Aorta (tissue), 5 donors: Measurements from ENCODE around the gene INPP4B. TPM values are rescaled to one million over a fixed set of nuclear protein-coding genes. Genes with fewer than 3 reads are reported as not detected.
"Not testable (repeated sequence)": the region's sequence is repeated elsewhere in the genome, so short reads cannot be mapped to it uniquely, and the experiment has no call there.

Source experiments
- ATAC-seq: fragments of 200-7000 bp; cut with Tn5 transposase; one replicate; pipeline ENCODE4 v1.9.1; 2022; ENCODE audit warnings: moderate library complexity; ENCODE audit not compliant: low FRiP score
- DNase-seq, 2 donors: peaks; one replicate each; pipeline ENCODE4 v3.0.0-alpha.2; 2020
- H3K27ac ChIP-seq, 2 donors: one replicate each; pipeline ENCODE4 v1.5.1; 2013; ENCODE audit warnings: low read length in 2 of 2, mild to moderate bottlenecking in 2 of 2, moderate library complexity in 2 of 2, control low read depth in 1 of 2, inconsistent platforms in 1 of 2, low read depth in 1 of 2
- H3K27me3 ChIP-seq, 2 donors: one replicate each; pipeline ENCODE4 v1.6.1; 2013; ENCODE audit warnings: control low read depth in 1 of 2, low read length in 1 of 2, mild to moderate bottlenecking in 1 of 2, moderate library complexity in 1 of 2; ENCODE audit not compliant: insufficient read depth in 2 of 2, control insufficient read depth in 1 of 2
- H3K36me3 ChIP-seq, 2 donors: one replicate each; pipeline ENCODE4 v1.6.1; 2013; ENCODE audit warnings: control low read depth in 1 of 2, low read length in 1 of 2, mild to moderate bottlenecking in 1 of 2; ENCODE audit not compliant: insufficient read depth in 2 of 2, control insufficient read depth in 1 of 2
- H3K4me1 ChIP-seq, 2 donors: one replicate each; pipeline ENCODE4 v1.6.1; 2013; ENCODE audit warnings: low read length in 2 of 2, control low read depth in 1 of 2, mild to moderate bottlenecking in 1 of 2, moderate library complexity in 1 of 2; ENCODE audit not compliant: insufficient read depth in 2 of 2, control insufficient read depth in 1 of 2
- H3K4me3 ChIP-seq, 2 donors: one replicate each; pipeline ENCODE4 v1.5.1; 2013; ENCODE audit warnings: low read length in 2 of 2, control low read depth in 1 of 2, mild to moderate bottlenecking in 1 of 2
- H3K9me3 ChIP-seq: one replicate; pipeline ENCODE4 v1.6.1; 2013; ENCODE audit warnings: mild to moderate bottlenecking, low read length; ENCODE audit not compliant: control insufficient read depth
- WGBS, 2 donors: extraction: QIAGEN DNeasy Blood & Tissue Kit; methylation state at CpG; one replicate each; pipeline ENCODE4 v1.1.7; 2013; 5-methylcytosine and 5-hydroxymethylcytosine counted together
- intact Hi-C, 2 donors: fragments of 100-400 bp; cut with DNase I; formaldehyde crosslinking; loops; one replicate each; pipeline versions ENCODE4 v1.14.2 to v1.15.0; 2022
- polyA plus RNA-seq, 2 donors: library from polyadenylated mRNA; stranded (reverse); fragments of 200-250 nt; gene quantifications; one replicate each; pipeline ENCODE4 v1.2.3, GENCODE V29; 2013
- total RNA-seq, 2 donors: library from RNA; stranded (reverse); fragmentation: NEBNext Ultra II Directional; extraction: Animal tissue kit (Norgen Biotek cat#: 25700); gene quantifications; one replicate each; pipeline ENCODE4 v1.2.1, GENCODE V29; 2021
- donor health status: healthy with polysubstance abuse.
- donor health status: Bipolar disorder and iron deficiency.
- donor health status: DM: no; HTN: no; CAD: no.
- donor health status: DM: no; HTN: no; CAD: no.
- donor health status: DM: yes; HTN: yes; CAD: no.

The INPP4B gene
- total and polyA plus RNA-seq, 4 donors: 3.3 to 36.8 (median 20.7) TPM

GRCh38 chr4:142817442-142817841 is 28.7 kb downstream of the INPP4B start:
- ATAC-seq (peak; percentile 75), DNase-seq (peak in 1 of 2 donors; percentile 60)
- no peaks in the 10 kb centered on the region for H3K27me3 ChIP-seq
- H3K27ac ChIP-seq: peak overlapping the region; percentile 36 to 74
- WGBS, 2 donors: 1 to 4% methylated on average over 6 of the region's 6 CpGs
- no peaks in the 10 kb centered on the region for H3K36me3 ChIP-seq
- H3K4me3 ChIP-seq: no peak overlapping the region
- intact Hi-C loops: loop anchor here in 1 of 2 donors (10.0 kb wide), 2 partner anchors 253 to 443 kb away; no protein-coding TSS in a partner anchor
- H3K4me1 ChIP-seq: peaks cover 0 to 7% of the 10 kb centered on the region in 2 donors
- no peaks in the 10 kb centered on the region for H3K9me3 ChIP-seq

- WGBS, 2 donors: 5 to 43% methylated on average over 1 of the region's 1 CpG
Measured at GRCh38 chr4:142815834-142816233, 30.3 kb downstream of the INPP4B start.

GRCh38 chr4:142813388-142813787 is 32.7 kb downstream of the INPP4B start:
- no peaks in the 10 kb centered on the region for H3K36me3 ChIP-seq
- DNase-seq (no peak), ATAC-seq (no peak)
- H3K27me3 ChIP-seq: no peaks in the 10 kb centered on the region
- no peaks in the 10 kb centered on the region for H3K9me3 ChIP-seq
- H3K4me1 ChIP-seq: peaks cover 0 to under 1% of the 10 kb centered on the region in 2 donors
- intact Hi-C loops: loop anchor here in 1 of 2 donors (10.0 kb wide), 2 partner anchors 249 to 439 kb away; no protein-coding TSS in a partner anchor
- no peak overlapping the region for H3K4me3 ChIP-seq
- WGBS, 2 donors: 94 to 95% methylated on average over 2 of the region's 2 CpGs
- H3K27ac ChIP-seq: no peak overlapping the region

More at GRCh38 chr4:142815834-142816233, 30.3 kb downstream of the INPP4B start:
- Histone ChIP-seq H3K36me3 (no peaks in the 10 kb centered on the region), H3K4me3 (no peak overlapping the region), H3K27ac (no peak overlapping the region), H3K4me1 (peaks cover 0 to 7% of the 10 kb centered on the region in 2 donors), H3K9me3 (no peaks in the 10 kb centered on the region), H3K27me3 (no peaks in the 10 kb centered on the region)
- ATAC-seq (no peak), DNase-seq (no peak)
- intact Hi-C loops: loop anchor here in 1 of 2 donors (10.0 kb wide), 2 partner anchors 251 to 441 kb away; no protein-coding TSS in a partner anchor

GRCh38 chr4:142812091-142812490 is 34.0 kb downstream of the INPP4B start:
- intact Hi-C loops: loop anchor here in 1 of 2 donors (10.0 kb wide), 2 partner anchors 247 to 437 kb away; no protein-coding TSS in a partner anchor
- Histone ChIP-seq H3K4me1 (no peaks in the 10 kb centered on the region), H3K27ac (no peak overlapping the region), H3K36me3 (no peaks in the 10 kb centered on the region), H3K27me3 (no peaks in the 10 kb centered on the region), H3K9me3 (no peaks in the 10 kb centered on the region), H3K4me3 (no peak overlapping the region)
- DNase-seq (no peak), ATAC-seq (no peak)

GRCh38 chr4:142811034-142811433 is 35.1 kb downstream of the INPP4B start:
- Histone ChIP-seq H3K4me3 (no peak overlapping the region), H3K4me1 (peaks cover 0 to 1% of the 10 kb centered on the region in 2 donors), H3K27me3 (no peaks in the 10 kb centered on the region), H3K36me3 (no peaks in the 10 kb centered on the region), H3K9me3 (no peaks in the 10 kb centered on the region), H3K27ac (no peak overlapping the region)
- DNase-seq: no peak
- 88 to 95% methylated on average over 1 of the region's 1 CpG for WGBS, 2 donors
- intact Hi-C loops: loop anchor here in 1 of 2 donors (10.0 kb wide), 2 partner anchors 246 to 436 kb away; no protein-coding TSS in a partner anchor
- no peak for ATAC-seq

- 57 to 60% methylated on average over 2 of the region's 2 CpGs for WGBS, 2 donors
- no peak for ATAC-seq
- intact Hi-C loops: no loop called here
- Histone ChIP-seq H3K27ac (no peak overlapping the region), H3K4me3 (no peak overlapping the region), H3K27me3 (no peaks in the 10 kb centered on the region), H3K4me1 (peaks cover 0 to 1% of the 10 kb centered on the region in 2 donors), H3K9me3 (no peaks in the 10 kb centered on the region), H3K36me3 (no peaks in the 10 kb centered on the region)
- no peak for DNase-seq
Measured at GRCh38 chr4:142809559-142809958, 36.5 kb downstream of the INPP4B start.

- DNase-seq, H3K27me3 ChIP-seq, ATAC-seq, intact Hi-C loops, H3K4me3 ChIP-seq, H3K27ac ChIP-seq, H3K36me3 ChIP-seq, H3K9me3 ChIP-seq, H3K4me1 ChIP-seq: not testable (repeated sequence)
- 96 to 97% methylated on average over 5 of the region's 5 CpGs for WGBS, 2 donors
Measured at GRCh38 chr4:142803879-142804278, 42.2 kb downstream of the INPP4B start.

GRCh38 chr4:142801966-142802365 is 44.1 kb downstream of the INPP4B start:
- no peaks in the 10 kb centered on the region for H3K36me3 ChIP-seq
- H3K9me3 ChIP-seq: no peaks in the 10 kb centered on the region
- H3K4me3 ChIP-seq: no peak overlapping the region
- H3K4me1 ChIP-seq: peaks cover 0 to under 1% of the 10 kb centered on the region in 2 donors
- ATAC-seq (no peak), DNase-seq (no peak)
- no peak overlapping the region for H3K27ac ChIP-seq
- no peaks in the 10 kb centered on the region for H3K27me3 ChIP-seq
- 95 to 96% methylated on average over 2 of the region's 2 CpGs for WGBS, 2 donors
- intact Hi-C loops: no loop called here

GRCh38 chr4:142781114-142781513 is 65.0 kb downstream of the INPP4B start:
- Histone ChIP-seq H3K27me3 (no peaks in the 10 kb centered on the region), H3K9me3 (no peaks in the 10 kb centered on the region), H3K4me1 (peaks cover 0 to 12% of the 10 kb centered on the region in 2 donors), H3K4me3 (no peak overlapping the region), H3K36me3 (no peaks in the 10 kb centered on the region), H3K27ac (no peak overlapping the region)
- DNase-seq (no peak), ATAC-seq (no peak)
- intact Hi-C loops: no loop called here
- 43 to 49% methylated on average over 1 of the region's 1 CpG for WGBS, 2 donors
